ENCODE measurements around the gene SLC2A4RG. TPM values are rescaled to one million over a fixed set of nuclear protein-coding genes. Genes with fewer than 3 reads are reported as not detected.

SLC2A4RG gene
- total RNA-seq, 2 donors from 2014 or later = 69.3 to 108 TPM

GRCh38 chr20:63749597-63750508 is 10.3 kb downstream of the SLC2A4RG start:
- peaks cover 6% of the 10 kb centered on the region for H3K36me3 ChIP-seq (ENCODE audit: control insufficient read depth, insufficient read depth, low read length)
- no peak overlapping the region for H3K27ac Mint-ChIP-seq
- no peak overlapping the region for H3K4me3 Mint-ChIP-seq
- 94 to 95% methylated on average over 8 to 16 of the region's 16 CpGs for WGBS, 2 experiments (ENCODE audit: insufficient coverage in 1 of 2, insufficient read length in 1 of 2)
- no peaks in the 10 kb centered on the region for H3K27me3 ChIP-seq (ENCODE audit: control insufficient read depth, insufficient read depth, low read length, poor library complexity, severe bottlenecking)
- H3K4me1 Mint-ChIP-seq = peaks cover 6% of the 10 kb centered on the region
- no peaks in the 10 kb centered on the region for H3K9me3 ChIP-seq (ENCODE audit: control insufficient read depth, low read length)
- no peak overlapping the region for H3K4me3 ChIP-seq (ENCODE audit: low read length)
- DNase-seq = peak; percentile 35
- H3K9ac ChIP-seq (ENCODE audit: extremely low read depth, low read length, poor library complexity, severe bottlenecking) = no peak overlapping the region
- no peaks in the 10 kb centered on the region for H3K27me3 Mint-ChIP-seq (ENCODE audit: insufficient read depth)
- no peak for TF ChIP-seq CTCF (conservative IDR thresholded peaks at IDR 0.05)
- H3K4me1 ChIP-seq (ENCODE audit: control insufficient read depth, insufficient read depth, low read length) = no peaks in the 10 kb centered on the region
- H3K27ac ChIP-seq (ENCODE audit: low read depth, low read length) = no peak overlapping the region
- H3K36me3 Mint-ChIP-seq (ENCODE audit: low read depth) = peaks cover 12% of the 10 kb centered on the region
- no peaks in the 10 kb centered on the region for H3K9me3 Mint-ChIP-seq

- Mint-ChIP-seq H3K27me3 (ENCODE audit: insufficient read depth) (no peaks in the 10 kb centered on the region), H3K36me3 (ENCODE audit: low read depth) (peaks cover 6% of the 10 kb centered on the region), H3K27ac (no peak overlapping the region), H3K4me1 (peaks cover 6% of the 10 kb centered on the region), H3K9me3 (no peaks in the 10 kb centered on the region), H3K4me3 (no peak overlapping the region)
- no peaks in the 10 kb centered on the region for H3K4me1 ChIP-seq (ENCODE audit: control insufficient read depth, insufficient read depth, low read length)
- no peaks in the 10 kb centered on the region for H3K27me3 ChIP-seq (ENCODE audit: control insufficient read depth, insufficient read depth, low read length, poor library complexity, severe bottlenecking)
- no peak overlapping the region for H3K9ac ChIP-seq (ENCODE audit: extremely low read depth, low read length, poor library complexity, severe bottlenecking)
- H3K9me3 ChIP-seq (ENCODE audit: control insufficient read depth, low read length) = no peaks in the 10 kb centered on the region
- no peak for TF ChIP-seq CTCF (conservative IDR thresholded peaks at IDR 0.05)
- 78 to 88% methylated on average over 17 to 26 of the region's 26 CpGs for WGBS, 2 experiments (ENCODE audit: insufficient coverage in 1 of 2, insufficient read length in 1 of 2)
- H3K27ac ChIP-seq (ENCODE audit: low read depth, low read length) = peak overlapping the region; percentile 53
- peaks cover 12% of the 10 kb centered on the region for H3K36me3 ChIP-seq (ENCODE audit: control insufficient read depth, insufficient read depth, low read length)
- no peak overlapping the region for H3K4me3 ChIP-seq (ENCODE audit: low read length)
- peak; percentile 67 for DNase-seq
These were observed 11.4 kb downstream of the SLC2A4RG start for GRCh38 chr20:63750807-63751470.

GRCh38 chr20:63751471-63752271 is 12.1 kb downstream of the SLC2A4RG start:
- no peak overlapping the region for H3K4me3 ChIP-seq (ENCODE audit: low read length)
- H3K9me3 ChIP-seq (ENCODE audit: control insufficient read depth, low read length) = no peaks in the 10 kb centered on the region
- H3K27ac Mint-ChIP-seq = no peak overlapping the region
- WGBS, 2 experiments (ENCODE audit: insufficient coverage in 1 of 2, insufficient read length in 1 of 2) = 90 to 93% methylated on average over 20 to 37 of the region's 45 CpGs
- no peaks in the 10 kb centered on the region for H3K9me3 Mint-ChIP-seq
- no peaks in the 10 kb centered on the region for H3K4me1 ChIP-seq (ENCODE audit: control insufficient read depth, insufficient read depth, low read length)
- peak overlapping the region; percentile 53 for H3K27ac ChIP-seq (ENCODE audit: low read depth, low read length)
- peaks cover 6% of the 10 kb centered on the region for H3K4me1 Mint-ChIP-seq
- no peak for TF ChIP-seq CTCF (conservative IDR thresholded peaks at IDR 0.05)
- no peak overlapping the region for H3K4me3 Mint-ChIP-seq
- H3K27me3 Mint-ChIP-seq (ENCODE audit: insufficient read depth) = no peaks in the 10 kb centered on the region
- H3K36me3 ChIP-seq (ENCODE audit: control insufficient read depth, insufficient read depth, low read length) = peaks cover 12% of the 10 kb centered on the region
- H3K36me3 Mint-ChIP-seq (ENCODE audit: low read depth) = peaks cover 6% of the 10 kb centered on the region
- H3K27me3 ChIP-seq (ENCODE audit: control insufficient read depth, insufficient read depth, low read length, poor library complexity, severe bottlenecking) = no peaks in the 10 kb centered on the region
- H3K9ac ChIP-seq (ENCODE audit: extremely low read depth, low read length, poor library complexity, severe bottlenecking) = no peak overlapping the region
- DNase-seq = peak; percentile 60
